HepG2 (cell line): Measurements from ENCODE around the gene POU6F1. TPM values are rescaled to one million over a fixed set of nuclear protein-coding genes. Genes with fewer than 3 reads are reported as not detected.

ENCODE experiments used
- ARNTL ChIP-seq: sonication (generic); formaldehyde crosslinking; IDR thresholded peaks from 2 replicates; pipeline ENCODE4 v1.4.0; 2020; ENCODE audit warnings: mild to moderate bottlenecking, missing genetic modification reagents
- BRCA1 ChIP-seq: sonication (generic); formaldehyde crosslinking; IDR thresholded peaks from 2 replicates; pipeline ENCODE4 v1.4.0; 2020; ENCODE audit warnings: missing genetic modification reagents
- GABPB1 ChIP-seq: IDR thresholded peaks from 2 replicates; pipeline ENCODE4 v1.6.1; 2016; ENCODE audit warnings: mild to moderate bottlenecking, missing genetic modification reagents, moderate library complexity, missing compliant biosample characterization
- GMEB1 ChIP-seq: sonication (generic); formaldehyde crosslinking; IDR thresholded peaks from 2 replicates; pipeline ENCODE4 v1.5.1; 2020; ENCODE audit warnings: missing genetic modification reagents, mild to moderate bottlenecking, borderline replicate concordance
- JUND ChIP-seq: sonication (generic); formaldehyde crosslinking; IDR thresholded peaks from 2 replicates; pipeline ENCODE4 v1.8.0; 2022; ENCODE audit warnings: mild to moderate bottlenecking, missing genetic modification reagents
- MYNN ChIP-seq: sonication (generic); formaldehyde crosslinking; IDR thresholded peaks from 2 replicates; pipeline ENCODE4 v1.4.0; 2020; ENCODE audit warnings: mild to moderate bottlenecking, low read depth, missing genetic modification reagents
- NCOA1 ChIP-seq: sonication (generic); formaldehyde crosslinking; IDR thresholded peaks from 2 replicates; pipeline ENCODE4 v1.9.0; 2021; ENCODE audit warnings: missing genetic modification reagents
- NFE2L1 ChIP-seq: sonication (generic); formaldehyde crosslinking; IDR thresholded peaks from 2 replicates; pipeline ENCODE4 v1.4.0; 2020; ENCODE audit warnings: missing genetic modification reagents, mild to moderate bottlenecking, borderline replicate concordance
- ONECUT2 ChIP-seq: sonication (generic); formaldehyde crosslinking; IDR thresholded peaks from 2 replicates; pipeline ENCODE4 v1.4.0; 2020; ENCODE audit warnings: missing genetic modification reagents
- RORA ChIP-seq: sonication (generic); formaldehyde crosslinking; IDR thresholded peaks from 2 replicates; pipeline ENCODE4 v1.5.0; 2020; ENCODE audit warnings: mild to moderate bottlenecking, missing genetic modification reagents, moderate library complexity
- ZFP36 ChIP-seq: fragments of 150-350 bp; IDR thresholded peaks from 2 replicates; pipeline ENCODE4 v1.6.1; 2018; ENCODE audit warnings: borderline replicate concordance, low read length, low read depth; ENCODE audit not compliant: partially characterized antibody
- ZFP82 ChIP-seq: sonication (generic); formaldehyde crosslinking; IDR thresholded peaks from 2 replicates; pipeline ENCODE4 v1.5.1; 2020; ENCODE audit warnings: mild to moderate bottlenecking, missing genetic modification reagents, borderline replicate concordance
- ZNF12 ChIP-seq: sonication (generic); formaldehyde crosslinking; IDR thresholded peaks from 2 replicates; pipeline ENCODE4 v1.5.0; 2020; ENCODE audit warnings: missing genetic modification reagents
- ZNF20 ChIP-seq: sonication (generic); formaldehyde crosslinking; IDR thresholded peaks from 2 replicates; pipeline ENCODE4 v1.4.0; 2020; ENCODE audit warnings: mild to moderate bottlenecking, moderate library complexity, missing genetic modification reagents
- ZNF205 ChIP-seq: IDR thresholded peaks from 2 replicates; pipeline ENCODE4 v1.6.1; 2018; ENCODE audit warnings: missing biosample characterization, missing genetic modification reagents
- ZNF275 ChIP-seq: sonication (generic); formaldehyde crosslinking; IDR thresholded peaks from 2 replicates; pipeline ENCODE4 v1.8.0; 2022; ENCODE audit warnings: missing genetic modification reagents, mild to moderate bottlenecking, inconsistent platforms, borderline replicate concordance
- ZNF512 ChIP-seq: sonication (generic); formaldehyde crosslinking; IDR thresholded peaks from 2 replicates; pipeline ENCODE4 v1.4.0; 2020; ENCODE audit warnings: mild to moderate bottlenecking, missing genetic modification reagents
- ZNF549 ChIP-seq: sonication (generic); formaldehyde crosslinking; IDR thresholded peaks from 2 replicates; pipeline ENCODE4 v1.5.0; 2020; ENCODE audit warnings: missing genetic modification reagents
- polyA plus RNA-seq, 8 experiments: library from polyadenylated mRNA; depleted of rRNA in 3 of 8; stranded (reverse) in 7 of 8; unstranded in 1 of 8; fragments of >200 nt; fragmentation: Illumina TruSeq in 4 of 8; extraction: Trizol in 4 of 8; gene quantifications; 2 replicates each; pipeline versions ENCODE4 v1.2.1 to v1.2.3, GENCODE V29; 2011 to 2016; ENCODE audit warnings: low read depth in 4 of 8, missing spikeins in 1 of 8, mixed read lengths in 1 of 8; ENCODE audit not compliant: insufficient read depth in 1 of 8
- total RNA-seq, 5 experiments: library from RNA; depleted of rRNA; stranded (reverse); fragments of >200 nt; fragmentation: Illumina TruSeq; extraction: Trizol; gene quantifications; 2 replicates each; pipeline ENCODE4 v1.2.3, GENCODE V29; 2016; ENCODE audit warnings: low read depth in 1 of 5
- TF ChIP-seq, protein P1 (sequence below): sonication (generic); formaldehyde crosslinking; IDR thresholded peaks from 2 replicates; pipeline ENCODE4 v1.5.1; 2020; ENCODE audit warnings: mild to moderate bottlenecking, missing genetic modification reagents
- TF ChIP-seq, protein P2 (sequence below): IDR thresholded peaks from 2 replicates; pipeline ENCODE4 v1.6.1; 2018; ENCODE audit warnings: missing genetic modification reagents

The POU6F1 gene
- total and polyA plus RNA-seq, 2 of the 13 experiments (the other 11 are each of a cell fraction or from before 2014, with no cell fraction given), result 0.48 to 0.51 TPM

DNA sequence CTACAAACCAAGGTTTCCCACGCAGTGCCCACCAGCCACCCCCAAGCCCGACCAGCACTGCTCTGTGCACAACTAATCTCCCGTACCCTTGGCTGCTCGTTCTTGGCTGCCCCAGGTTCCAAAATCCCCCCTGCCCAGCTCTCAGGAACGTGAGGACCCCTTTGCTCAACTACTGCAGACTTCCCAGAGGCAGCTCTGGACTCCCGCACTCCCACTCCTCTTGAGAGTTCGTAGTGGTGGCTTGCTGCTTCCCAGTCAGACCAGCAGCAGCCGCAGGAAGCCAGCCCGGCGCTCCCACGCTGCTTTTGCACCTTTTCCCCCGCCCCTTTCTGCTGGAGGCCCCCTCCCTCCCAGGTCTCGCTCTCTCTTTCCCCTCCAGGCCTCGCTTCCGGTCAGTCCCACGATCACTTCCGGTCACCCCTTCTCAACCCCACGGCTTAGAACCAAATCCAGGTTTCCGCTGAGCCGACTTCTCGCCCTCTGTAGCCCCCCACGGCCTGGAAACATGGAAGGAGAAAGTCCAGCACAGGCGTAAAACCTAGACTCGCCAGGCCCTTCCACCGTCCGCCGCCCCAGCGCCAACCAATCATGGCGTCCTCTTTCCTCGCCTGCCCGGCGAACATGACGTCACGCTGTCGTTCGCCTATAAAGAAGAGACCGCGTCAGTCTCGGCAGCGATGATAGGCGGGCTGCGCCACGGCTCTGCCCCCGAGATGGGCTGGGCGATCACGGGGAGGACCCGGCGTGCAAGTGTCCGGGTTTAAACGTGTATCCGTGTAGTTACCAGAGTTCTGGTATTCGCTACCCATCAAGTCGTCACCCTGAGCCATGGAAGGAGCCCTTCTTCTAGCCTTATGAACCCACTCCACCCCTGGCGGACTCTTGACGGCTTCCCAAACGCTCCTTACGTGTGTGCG lies 45.1 kb downstream of the POU6F1 start, which contains the start of gene TFCP2 (continued):
- peak; percentile 76 for TF ChIP-seq ZNF275 (CRISPR knock-in tag)
- peak; percentile 82; the same call in 1 of the 2 replicates for TF ChIP-seq ZFP82 (CRISPR knock-in tag)
- TF ChIP-seq, protein P1, sequence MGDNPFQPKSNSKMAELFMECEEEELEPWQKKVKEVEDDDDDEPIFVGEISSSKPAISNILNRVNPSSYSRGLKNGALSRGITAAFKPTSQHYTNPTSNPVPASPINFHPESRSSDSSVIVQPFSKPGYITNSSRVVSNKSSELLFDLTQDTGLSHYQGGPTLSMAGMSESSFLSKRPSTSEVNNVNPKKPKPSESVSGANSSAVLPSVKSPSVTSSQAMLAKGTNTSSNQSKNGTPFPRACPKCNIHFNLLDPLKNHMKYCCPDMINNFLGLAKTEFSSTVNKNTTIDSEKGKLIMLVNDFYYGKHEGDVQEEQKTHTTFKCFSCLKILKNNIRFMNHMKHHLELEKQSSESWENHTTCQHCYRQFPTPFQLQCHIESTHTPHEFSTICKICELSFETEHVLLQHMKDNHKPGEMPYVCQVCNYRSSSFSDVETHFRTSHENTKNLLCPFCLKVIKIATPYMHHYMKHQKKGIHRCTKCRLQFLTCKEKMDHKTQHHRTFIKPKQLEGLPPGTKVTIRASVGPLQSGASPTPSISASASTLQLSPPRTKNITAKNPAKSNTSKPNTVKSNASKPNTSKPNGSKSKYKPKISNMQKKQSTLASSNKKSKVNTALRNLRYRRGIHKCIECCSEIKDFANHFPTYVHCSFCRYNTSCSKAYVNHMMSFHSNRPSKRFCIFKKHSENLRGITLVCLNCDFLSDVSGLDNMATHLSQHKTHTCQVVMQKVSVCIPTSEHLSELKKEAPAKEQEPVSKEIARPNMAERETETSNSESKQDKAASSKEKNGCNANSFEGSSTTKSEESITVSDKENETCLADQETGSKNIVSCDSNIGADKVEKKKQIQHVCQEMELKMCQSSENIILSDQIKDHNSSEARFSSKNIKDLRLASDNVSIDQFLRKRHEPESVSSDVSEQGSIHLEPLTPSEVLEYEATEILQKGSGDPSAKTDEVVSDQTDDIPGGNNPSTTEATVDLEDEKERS (CRISPR knock-in tag), result peak; percentile 34; the same call in 1 of the 2 replicates
- peak; percentile 83; the same call in 1 of the 2 replicates for TF ChIP-seq BRCA1
- no peak; the same call in 1 of the 2 replicates for TF ChIP-seq JUND (CRISPR knock-in tag)
- TF ChIP-seq ZFP36, result no peak
- peak; percentile 72 for TF ChIP-seq GMEB1
- no peak for TF ChIP-seq ZNF20 (CRISPR knock-in tag)
- TF ChIP-seq ZNF12 (CRISPR knock-in tag), result no peak
- TF ChIP-seq ARNTL (CRISPR knock-in tag), result no peak; the same call in 1 of the 2 replicates
- TF ChIP-seq RORA (CRISPR knock-in tag), result no peak
- no peak for TF ChIP-seq ZNF205 (CRISPR knock-in tag)
- TF ChIP-seq, protein P2, sequence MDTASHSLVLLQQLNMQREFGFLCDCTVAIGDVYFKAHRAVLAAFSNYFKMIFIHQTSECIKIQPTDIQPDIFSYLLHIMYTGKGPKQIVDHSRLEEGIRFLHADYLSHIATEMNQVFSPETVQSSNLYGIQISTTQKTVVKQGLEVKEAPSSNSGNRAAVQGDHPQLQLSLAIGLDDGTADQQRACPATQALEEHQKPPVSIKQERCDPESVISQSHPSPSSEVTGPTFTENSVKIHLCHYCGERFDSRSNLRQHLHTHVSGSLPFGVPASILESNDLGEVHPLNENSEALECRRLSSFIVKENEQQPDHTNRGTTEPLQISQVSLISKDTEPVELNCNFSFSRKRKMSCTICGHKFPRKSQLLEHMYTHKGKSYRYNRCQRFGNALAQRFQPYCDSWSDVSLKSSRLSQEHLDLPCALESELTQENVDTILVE, result no peak
- TF ChIP-seq ONECUT2 (CRISPR knock-in tag), result no peak
- no peak for TF ChIP-seq ZNF549 (CRISPR knock-in tag)
- peak; percentile 94 for TF ChIP-seq GABPB1
- TF ChIP-seq MYNN (CRISPR knock-in tag), result 0 out of 2 replicates have a peak, but pooled peaks have one; percentile 4
- TF ChIP-seq NFE2L1 (CRISPR knock-in tag), result no peak
- no peak for TF ChIP-seq NCOA1 (CRISPR knock-in tag)
- no peak for TF ChIP-seq ZNF512 (CRISPR knock-in tag)
